ENCODE data around the gene KCNIP1.
"Not testable (repeated sequence)": the region's sequence is repeated elsewhere in the genome, so short reads cannot be mapped to it uniquely, and the experiment has no call there.

The KCNIP1 gene

DNA sequence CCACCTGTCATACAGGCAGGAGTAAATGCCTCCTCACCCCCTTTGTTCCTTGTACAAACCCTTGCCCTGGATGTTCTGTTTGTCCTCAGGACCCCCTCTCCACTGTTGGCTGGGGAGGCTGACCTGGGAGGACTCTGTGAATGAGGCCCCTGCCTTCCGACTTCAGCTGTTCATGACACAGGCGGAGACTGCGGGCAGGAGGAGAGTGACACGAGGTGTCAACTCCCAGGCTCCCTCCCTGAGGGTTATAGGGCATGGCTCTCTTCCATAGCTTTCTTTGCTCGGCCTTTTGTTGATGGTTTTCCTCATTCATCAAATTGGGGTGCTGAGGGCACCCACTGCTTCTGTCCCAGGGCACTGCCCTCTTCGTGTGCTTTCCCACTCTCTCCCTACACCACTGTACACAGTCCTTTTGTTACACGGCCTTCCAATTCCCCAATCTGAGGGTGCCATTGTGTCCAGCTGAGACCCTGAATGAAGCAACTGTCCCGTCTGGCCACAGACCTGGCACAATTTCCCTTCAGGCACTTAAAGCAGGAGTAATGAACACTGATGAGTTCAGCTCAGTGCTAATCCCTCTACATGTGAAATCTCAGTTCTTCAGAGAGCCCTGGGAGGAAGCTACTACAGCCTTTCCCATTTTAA is 33.8 kb downstream of the KCNIP1 start:
- DNase-seq (ENCODE audit: low read depth) = no peak

DNA sequence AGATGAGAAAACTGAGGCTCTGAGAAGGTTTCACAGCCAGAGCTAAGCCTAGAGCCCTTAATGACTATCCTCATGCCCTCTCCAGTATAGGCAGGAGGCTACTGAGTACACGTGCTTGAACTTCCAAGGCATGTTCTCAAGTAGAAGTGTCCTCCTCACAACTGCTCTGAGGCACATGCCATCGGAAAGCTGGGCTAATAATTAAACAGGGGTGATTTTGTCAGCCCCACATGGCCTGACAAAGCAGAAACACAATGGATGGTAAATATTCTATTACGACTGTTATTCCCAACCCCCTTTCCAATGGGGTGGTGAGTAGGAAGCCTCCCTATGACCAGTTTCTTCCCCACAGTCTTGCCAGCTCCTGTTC is 34.3 kb downstream of the KCNIP1 start:
- no peak for DNase-seq (ENCODE audit: low read depth)

DNA sequence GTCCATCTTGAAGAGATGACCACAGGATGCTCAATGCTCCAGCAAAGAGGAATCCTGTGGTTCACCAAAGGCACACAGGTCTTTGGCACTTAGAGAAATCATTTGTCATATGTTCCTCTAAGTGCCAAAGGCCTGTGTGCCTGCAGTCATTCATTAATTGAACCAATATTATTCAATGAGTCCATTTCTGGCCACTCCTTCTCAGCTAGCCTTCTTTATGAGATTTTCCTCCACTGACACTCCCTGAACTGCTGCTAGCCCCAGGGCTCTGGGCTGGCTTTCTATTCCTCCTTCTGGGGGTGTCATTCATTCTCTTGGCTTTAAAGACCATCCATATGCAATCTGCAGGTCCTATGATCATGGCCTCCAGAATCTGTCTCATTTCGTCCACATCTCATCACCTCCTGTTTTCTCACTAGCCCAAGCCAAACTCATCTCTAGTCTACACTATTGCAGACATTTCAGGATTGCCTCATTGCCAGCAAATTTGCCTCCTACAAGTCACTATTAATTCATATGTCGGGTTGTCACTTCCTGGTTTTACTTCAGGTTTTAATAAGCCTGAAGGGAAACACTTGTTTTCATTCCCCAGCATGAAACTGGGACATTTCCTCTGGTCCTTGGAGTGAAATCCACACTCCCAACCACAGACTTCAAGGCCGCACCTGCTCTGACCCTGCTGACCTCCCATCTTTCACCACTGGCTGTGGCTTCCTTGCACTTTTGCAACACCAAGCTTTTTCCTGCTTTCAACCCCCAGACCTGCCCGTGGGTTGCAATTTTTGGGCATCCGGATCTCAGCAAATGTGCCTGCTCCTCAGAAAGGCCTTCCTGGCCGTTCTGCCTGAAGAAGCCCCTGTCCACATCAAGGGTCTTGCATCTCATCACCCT is 35.1 kb downstream of the KCNIP1 start:
- no peak for DNase-seq (ENCODE audit: low read depth)

- DNase-seq (ENCODE audit: low read depth) = no peak
Observed at GRCh38 chr5:170540271-170540670, 36.5 kb downstream of the KCNIP1 start.

DNA sequence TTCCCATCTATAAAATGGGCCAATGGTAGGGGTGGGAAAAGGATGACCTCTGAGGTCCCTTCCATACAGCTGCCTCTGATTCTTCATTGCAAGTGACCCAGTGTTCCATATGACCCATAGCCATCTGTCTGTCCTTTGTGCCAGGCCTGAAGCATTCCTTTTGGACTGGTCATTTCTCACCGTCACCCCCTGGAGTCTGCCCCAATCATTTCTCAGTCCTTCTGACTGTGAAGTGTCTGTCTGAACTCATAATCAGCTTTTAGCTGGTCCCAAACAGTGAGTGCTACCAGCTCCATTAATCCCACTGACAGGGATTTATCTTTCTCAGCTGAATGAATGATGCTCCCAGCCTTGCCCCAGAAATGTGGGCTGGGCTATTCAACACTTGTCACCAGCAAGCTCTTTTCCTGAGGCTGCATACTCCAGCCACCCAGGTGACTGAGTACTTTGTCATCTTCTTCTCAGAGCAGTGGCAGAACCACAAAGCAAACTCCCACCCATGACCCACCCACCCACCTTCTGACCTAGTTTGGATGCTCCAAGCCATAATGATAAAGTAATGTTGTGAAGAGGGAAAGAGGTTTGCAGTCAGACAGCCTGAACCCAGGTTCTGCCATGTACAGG is 37.4 kb downstream of the KCNIP1 start:
- DNase-seq (ENCODE audit: low read depth) = no peak

DNA sequence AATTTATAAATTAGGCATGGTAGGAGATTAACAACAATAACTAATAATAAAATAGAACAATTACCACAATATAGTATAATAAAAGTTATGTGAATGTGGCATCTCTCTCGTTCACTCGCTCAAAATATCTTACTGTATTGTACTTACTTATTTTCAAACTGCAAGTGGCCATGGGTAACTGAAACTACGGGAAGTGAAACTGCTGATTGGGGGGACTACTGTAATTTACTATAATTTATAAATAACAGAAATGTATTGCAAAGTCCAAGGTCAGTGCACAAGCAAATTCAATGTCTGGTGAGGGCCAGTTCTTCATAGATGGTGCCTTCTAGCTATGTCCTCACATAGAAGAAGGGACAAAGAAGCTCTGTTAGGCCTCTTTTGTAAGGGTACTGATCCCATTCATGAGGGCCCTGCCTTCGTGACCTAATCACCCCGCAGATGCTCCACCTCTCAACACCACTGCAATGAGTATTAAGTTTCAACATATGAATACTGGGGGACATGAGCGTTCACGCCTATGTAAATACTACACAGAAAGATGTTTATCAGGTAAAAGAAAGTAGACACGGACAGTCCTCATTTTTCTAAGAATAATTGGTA is 39.0 kb downstream of the KCNIP1 start:
- no peak for DNase-seq (ENCODE audit: low read depth)

DNA sequence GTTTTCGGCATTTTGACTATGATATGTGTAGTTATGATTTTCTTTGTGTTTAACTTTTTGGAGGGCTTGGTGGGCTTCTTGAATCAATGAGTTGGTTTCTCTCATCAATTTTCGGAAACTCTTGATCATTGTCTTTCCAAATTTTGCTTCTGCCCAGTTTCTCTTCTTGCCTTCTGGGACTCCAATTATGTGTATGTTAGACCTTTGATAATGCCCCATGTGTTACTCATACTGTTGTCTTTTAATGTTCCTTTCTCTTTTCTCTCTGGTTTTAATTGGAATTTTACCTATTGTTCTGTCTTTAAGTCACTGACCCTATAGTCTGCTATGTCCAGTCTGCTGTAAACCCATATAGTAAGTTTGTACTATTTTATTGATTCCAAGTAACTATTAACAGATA is 41.5 kb downstream of the KCNIP1 start:
- no peak for DNase-seq (ENCODE audit: low read depth)

- no peak for DNase-seq (ENCODE audit: low read depth)
Observed at GRCh38 chr5:170545811-170546210, 42.0 kb downstream of the KCNIP1 start.

- no peak for DNase-seq (ENCODE audit: low read depth)
Observed at GRCh38 chr5:170546282-170546681, 42.5 kb downstream of the KCNIP1 start.

DNA sequence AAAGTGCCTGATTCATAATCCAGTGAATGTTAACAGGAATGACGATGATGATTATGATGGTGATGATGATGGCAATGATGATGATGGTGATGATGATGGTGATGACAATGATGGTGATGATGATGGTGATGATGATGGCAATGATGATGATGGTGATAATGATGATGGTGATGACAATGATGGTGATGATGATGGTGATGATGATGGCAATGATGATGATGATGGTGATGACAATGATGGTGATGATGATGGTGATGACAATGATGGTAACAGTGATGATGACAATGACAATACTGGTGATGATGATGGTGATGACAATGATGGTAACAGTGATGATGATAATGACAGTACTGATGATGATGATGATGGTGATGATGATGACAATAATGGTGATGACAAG is 46.6 kb downstream of the KCNIP1 start:
- DNase-seq (ENCODE audit: low read depth) = not testable (repeated sequence)

GRCh38 chr5:170551076-170551475 is 47.3 kb downstream of the KCNIP1 start:
- no peak for DNase-seq (ENCODE audit: low read depth)

DNA sequence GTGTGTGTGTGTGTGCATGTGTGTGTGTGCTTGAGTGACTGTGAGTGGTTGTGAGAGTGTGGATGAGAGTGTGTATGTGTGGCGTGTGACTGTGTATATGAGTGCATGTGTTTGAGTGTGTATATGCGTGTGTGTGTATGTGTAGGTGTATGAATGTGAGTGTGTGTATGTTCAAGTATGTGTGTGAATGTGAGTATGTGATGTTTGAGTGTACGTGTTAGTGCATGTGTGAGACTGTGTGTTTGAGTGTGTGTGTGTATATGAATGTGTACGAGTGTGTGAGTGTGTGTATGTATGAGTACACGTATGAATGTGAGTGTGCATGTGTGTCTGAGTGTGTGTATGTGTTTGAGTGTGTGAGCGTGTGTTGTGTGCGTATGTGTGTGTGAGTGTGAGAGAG is 47.8 kb downstream of the KCNIP1 start:
- no peak for DNase-seq (ENCODE audit: low read depth)

GRCh38 chr5:170552621-170553115 is 48.8 kb downstream of the KCNIP1 start:
- DNase-seq (ENCODE audit: low read depth) = no peak

DNA sequence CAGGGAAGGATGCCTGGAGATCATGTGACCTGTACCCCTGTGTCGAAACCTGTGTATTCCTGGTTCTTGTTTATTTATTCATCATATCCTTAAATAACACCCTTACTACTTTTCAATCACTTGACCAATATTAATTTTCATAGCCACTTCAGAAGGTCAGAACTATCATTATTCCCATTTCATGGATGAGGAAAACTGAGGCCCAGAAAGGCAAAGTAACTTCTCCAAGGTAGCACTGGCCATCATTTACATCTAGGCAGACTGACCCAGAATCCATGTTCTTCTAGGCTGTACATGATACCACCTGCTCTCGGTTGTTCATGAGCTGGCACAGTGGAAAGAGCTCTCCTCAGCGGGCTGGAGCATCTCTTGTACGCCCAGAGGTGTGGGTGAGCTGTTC is 49.4 kb downstream of the KCNIP1 start:
- no peak for DNase-seq (ENCODE audit: low read depth)

DNA sequence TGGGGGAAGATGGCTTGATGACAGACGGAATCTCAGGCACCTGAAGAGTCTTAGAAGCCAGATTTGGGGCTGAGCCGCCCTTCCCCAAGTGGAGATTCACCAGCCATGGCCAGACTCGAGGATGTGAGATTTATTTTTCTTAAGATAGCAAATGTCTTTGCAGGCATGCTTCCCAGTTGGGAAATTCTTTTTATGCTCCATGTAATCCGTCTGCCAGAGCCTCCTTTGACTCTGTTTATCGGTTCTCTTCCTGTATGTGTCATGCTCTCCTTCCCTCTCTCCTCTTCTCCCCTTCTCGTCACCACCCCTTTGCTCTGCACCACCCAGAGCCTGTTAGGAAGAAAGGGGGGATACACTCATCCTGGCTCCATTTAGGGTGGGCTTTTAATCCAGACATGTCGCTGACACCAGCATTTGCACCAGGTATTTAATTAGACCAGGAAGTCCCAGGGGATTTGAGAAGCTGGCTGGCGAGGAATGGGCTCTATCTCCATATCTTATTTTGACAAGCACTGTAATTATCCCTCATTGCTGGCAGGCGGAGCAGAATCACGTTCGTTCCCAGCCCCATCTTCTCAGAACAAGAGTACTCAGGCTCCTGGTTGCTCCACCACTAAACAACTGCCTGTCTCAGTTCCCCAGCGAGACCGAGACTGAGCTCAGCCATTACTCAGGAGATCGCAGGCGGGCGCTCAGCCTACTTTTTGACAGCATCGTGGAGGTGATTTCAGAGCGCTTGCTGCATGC is 50.9 kb downstream of the KCNIP1 start:
- no peak for DNase-seq (ENCODE audit: low read depth)

DNA sequence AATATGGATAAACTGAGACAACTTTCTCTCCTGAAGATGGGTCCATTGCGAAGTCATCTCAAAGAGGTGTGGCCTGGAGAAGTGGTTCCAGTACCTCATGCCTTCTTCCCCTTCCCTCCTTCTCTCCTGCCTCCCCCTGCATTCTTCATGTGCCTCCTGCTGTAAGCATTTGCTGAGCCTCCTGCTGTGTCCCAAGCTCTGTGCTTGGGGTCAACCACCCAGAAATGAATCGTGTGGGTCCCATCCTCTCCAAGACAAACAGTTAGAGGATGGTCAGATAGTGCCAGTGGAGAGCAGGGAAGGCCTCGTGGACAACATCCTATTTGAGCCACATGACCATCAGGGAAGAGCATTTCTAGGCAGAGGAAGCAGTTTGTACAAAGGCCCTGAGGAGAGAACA is 53.5 kb downstream of the KCNIP1 start:
- DNase-seq (ENCODE audit: low read depth) = no peak

GRCh38 chr5:170559296-170559695 is 55.5 kb downstream of the KCNIP1 start:
- no peak for DNase-seq (ENCODE audit: low read depth)

GRCh38 chr5:170560938-170561337 is 57.1 kb downstream of the KCNIP1 start:
- no peak for DNase-seq (ENCODE audit: low read depth)

DNA sequence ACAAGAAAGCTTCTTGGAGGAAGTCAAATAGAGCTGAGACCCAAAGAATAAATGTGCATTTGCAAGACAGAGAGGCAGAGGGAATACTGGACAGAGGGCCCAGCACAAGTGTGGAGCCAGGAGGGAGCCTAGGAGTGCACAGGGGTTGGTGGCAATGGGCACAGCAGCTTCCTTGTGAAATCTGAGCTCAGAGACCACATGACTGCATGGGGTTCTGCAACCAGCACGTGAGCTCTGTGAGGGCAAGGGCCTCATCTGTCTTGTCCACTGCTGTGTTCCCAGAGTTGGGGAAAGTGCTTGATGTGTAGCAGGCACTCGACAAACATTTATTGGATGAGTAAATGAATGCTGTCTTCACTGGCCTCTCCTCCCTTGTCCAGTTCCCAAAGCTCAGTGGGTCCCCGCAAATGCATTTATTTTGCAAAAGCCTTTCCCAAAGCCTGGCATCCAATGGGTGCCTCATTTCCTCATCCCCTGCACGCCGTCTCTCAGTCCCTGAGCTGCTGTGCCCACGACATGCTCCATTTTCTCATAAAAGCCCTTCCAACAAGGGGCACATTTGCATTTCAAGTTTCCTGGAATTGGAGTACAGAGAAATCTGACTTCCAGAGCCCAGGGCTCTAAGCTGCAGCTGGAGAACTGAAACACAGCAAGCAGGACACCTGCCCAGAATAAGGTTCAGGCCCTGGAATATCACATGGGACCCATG is 58.5 kb downstream of the KCNIP1 start:
- no peak for DNase-seq (ENCODE audit: low read depth)

DNA sequence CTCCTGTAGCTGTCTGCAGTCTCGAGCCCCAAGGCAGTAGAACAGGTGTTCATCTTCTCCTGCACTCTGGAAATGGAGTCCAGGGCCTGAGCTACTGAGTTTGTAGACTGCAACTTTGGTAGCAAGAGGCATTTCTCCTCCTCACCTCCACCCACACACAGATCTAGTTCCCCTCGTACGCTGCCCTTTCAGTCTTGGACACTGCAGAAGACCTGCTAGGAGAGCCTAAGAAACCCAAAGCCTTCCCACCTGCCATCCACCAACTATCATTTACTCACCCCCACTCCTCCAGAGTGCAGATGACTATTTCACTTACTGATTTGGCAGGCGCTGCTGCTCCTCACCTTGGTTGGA is 59.0 kb downstream of the KCNIP1 start:
- no peak for DNase-seq (ENCODE audit: low read depth)

DNA sequence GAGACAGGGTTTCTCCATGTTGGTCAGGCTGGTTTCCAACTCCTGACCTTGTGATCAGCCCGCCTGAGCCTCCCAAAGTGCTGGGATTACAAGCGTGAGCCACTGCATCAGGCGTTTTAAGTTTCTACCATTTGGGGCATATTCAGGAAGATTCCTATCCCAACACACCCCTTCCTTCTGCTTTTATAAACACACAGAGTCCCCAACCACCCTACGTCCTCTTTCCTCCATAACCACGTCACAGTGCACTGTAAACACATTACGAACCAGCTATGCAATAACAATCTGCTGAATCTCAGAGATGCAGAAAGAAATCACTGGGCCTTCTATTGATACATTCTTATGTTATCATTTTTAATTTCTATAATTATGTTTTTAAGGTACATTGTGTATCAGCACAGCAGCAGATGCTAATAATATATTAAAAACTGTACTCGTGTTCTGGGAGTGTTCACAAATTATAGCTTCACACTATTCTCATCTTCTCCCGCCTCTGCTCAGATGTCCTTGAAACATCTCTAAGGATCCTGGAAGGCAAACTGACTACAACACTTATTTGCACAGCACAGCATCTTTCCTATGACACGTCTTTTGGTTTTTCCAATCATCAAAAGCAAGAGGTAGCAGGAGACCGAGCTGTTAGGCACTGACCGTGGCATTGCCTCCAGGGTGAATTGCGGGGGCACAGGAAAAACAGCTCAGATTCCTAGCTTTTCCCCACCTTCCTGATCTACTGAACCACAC is 60.2 kb downstream of the KCNIP1 start:
- DNase-seq (ENCODE audit: low read depth) = no peak

All from activated T-helper 9 cell treated with anti-CD3 and anti-CD28 coated beads, Interleukin-2, amount 50 U/mL, for 16 hours (primary cell).